Measurements from ENCODE around the gene PTPN2. TPM values are rescaled to one million over a fixed set of nuclear protein-coding genes. Genes with fewer than 3 reads are reported as not detected.

The PTPN2 gene
- polyA plus RNA-seq, 1 donor from 2014 or later, result 45.7 TPM

GRCh38 chr18:12867441-12868123 lies 16.5 kb downstream of the PTPN2 start:
- Histone ChIP-seq H3K9ac (ENCODE audit: low read length) (no peak overlapping the region), H3F3A (ENCODE audit: insufficient read depth, low read length, poor library complexity, severe bottlenecking) (no peaks in the 10 kb centered on the region), H3K27me3 (ENCODE audit: insufficient read depth, low read depth, low read length) (no peaks in the 10 kb centered on the region), H3K4me2 (ENCODE audit: low read length) (no peak overlapping the region), H3K27ac (ENCODE audit: low read length) (no peak overlapping the region), H4K20me1 (ENCODE audit: insufficient read depth) (no peaks in the 10 kb centered on the region), H3K4me3 (ENCODE audit: low read length) (no peak overlapping the region), H3K36me3 (ENCODE audit: insufficient read depth, low read length) (no peaks in the 10 kb centered on the region), H3K79me2 (replicated peaks; ENCODE audit: insufficient read depth, low read length) (no peaks in the 10 kb centered on the region), H3K9me3 (ENCODE audit: low read length) (no peaks in the 10 kb centered on the region), H2AFZ (ENCODE audit: low read depth, low read length) (no peak overlapping the region), H3K9me2 (ENCODE audit: insufficient read depth, low read length) (no peaks in the 10 kb centered on the region)
- no peak for TF ChIP-seq SMC3 (conservative IDR thresholded peaks at IDR 0.05; ENCODE audit: poor library complexity)
- no peak for TF ChIP-seq CTCF (IDR thresholded peaks at IDR 0.05; ENCODE audit: poor library complexity, severe bottlenecking)
- TF ChIP-seq TAF1 (IDR thresholded peaks at IDR 0.05; ENCODE audit: low read depth), result no peak
- TF ChIP-seq EP300 (conservative IDR thresholded peaks at IDR 0.05; ENCODE audit: poor library complexity, severe bottlenecking), result no peak
- no peak for TF ChIP-seq MXI1 (conservative IDR thresholded peaks at IDR 0.05; ENCODE audit: poor library complexity, severe bottlenecking)
- TF ChIP-seq RAD21 (conservative IDR thresholded peaks at IDR 0.05), result no peak

- Histone ChIP-seq H3K4me3 (ENCODE audit: low read length) (no peak overlapping the region), H3K9ac (ENCODE audit: low read length) (no peak overlapping the region), H3K27ac (ENCODE audit: low read length) (no peak overlapping the region), H3K4me2 (ENCODE audit: low read length) (no peak overlapping the region), H3K36me3 (ENCODE audit: insufficient read depth, low read length) (no peaks in the 10 kb centered on the region), H3K9me3 (ENCODE audit: low read length) (no peaks in the 10 kb centered on the region), H2AFZ (ENCODE audit: low read depth, low read length) (no peak overlapping the region), H3F3A (ENCODE audit: insufficient read depth, low read length, poor library complexity, severe bottlenecking) (no peaks in the 10 kb centered on the region), H3K9me2 (ENCODE audit: insufficient read depth, low read length) (no peaks in the 10 kb centered on the region), H4K20me1 (ENCODE audit: insufficient read depth) (no peaks in the 10 kb centered on the region), H3K79me2 (replicated peaks; ENCODE audit: insufficient read depth, low read length) (no peaks in the 10 kb centered on the region), H3K27me3 (ENCODE audit: insufficient read depth, low read depth, low read length) (no peaks in the 10 kb centered on the region)
- TF ChIP-seq EP300 (conservative IDR thresholded peaks at IDR 0.05; ENCODE audit: poor library complexity, severe bottlenecking), result no peak
- TF ChIP-seq EZH2 (IDR thresholded peaks at IDR 0.05; ENCODE audit: borderline replicate concordance, insufficient read depth, low read length, poor library complexity, severe bottlenecking), result no peak
- TF ChIP-seq POLR2AphosphoS5 (IDR thresholded peaks at IDR 0.05), result no peak
- TF ChIP-seq RAD21 (conservative IDR thresholded peaks at IDR 0.05), result no peak
- TF ChIP-seq TAF1 (IDR thresholded peaks at IDR 0.05; ENCODE audit: low read depth), result no peak
- no peak for TF ChIP-seq CTCF (IDR thresholded peaks at IDR 0.05; ENCODE audit: poor library complexity, severe bottlenecking)
- TF ChIP-seq MXI1 (conservative IDR thresholded peaks at IDR 0.05; ENCODE audit: poor library complexity, severe bottlenecking), result no peak
- TF ChIP-seq SMC3 (conservative IDR thresholded peaks at IDR 0.05; ENCODE audit: poor library complexity), result no peak
- no peak for TF ChIP-seq REST (IDR thresholded peaks at IDR 0.05; ENCODE audit: borderline replicate concordance)
These were observed 20.3 kb downstream of the PTPN2 start for GRCh38 chr18:12863687-12864216.

All from neural cell (in vitro differentiated cells).